Spleen (tissue), 11 donors: ENCODE results near the gene RSPH1. TPM values are rescaled to one million over a fixed set of nuclear protein-coding genes. Genes with fewer than 3 reads are reported as not detected.
A peak's percentile ranks its signal among the peaks of the same experiment; 100 is the strongest.

Experiments used
- DNase-seq: peaks from one replicate; pipeline ENCODE4 v3.0.0-alpha.2; 2020
- H3K27ac ChIP-seq, 8 donors: fragments of 200-600 bp; sonication (generic) in 7 of 8; 1 replicate in 4 of 8; 2 replicates in 4 of 8; pipeline versions ENCODE4 v1.5.0 to v1.8.0; 2016 to 2021; ENCODE audit warnings: inconsistent platforms in 4 of 8, mild to moderate bottlenecking in 4 of 8, moderate library complexity in 1 of 8
- H3K27me3 ChIP-seq, 7 donors: fragments of 200-600 bp; sonication (generic) in 6 of 7; replicated peaks in 1 of 7; 1 replicate in 4 of 7; 2 replicates in 3 of 7; pipeline versions ENCODE4 v1.5.0 to v1.8.0; 2016 to 2021; ENCODE audit warnings: inconsistent platforms in 3 of 7, mild to moderate bottlenecking in 1 of 7
- H3K36me3 ChIP-seq, 6 donors: fragments of 200-600 bp; sonication (generic) in 5 of 6; 1 replicate in 4 of 6; 2 replicates in 2 of 6; pipeline versions ENCODE4 v1.5.0 to v1.8.0; 2016 to 2021; ENCODE audit warnings: inconsistent platforms in 2 of 6
- H3K4me1 ChIP-seq, 6 donors: fragments of 200-600 bp; sonication (generic) in 5 of 6; 1 replicate in 3 of 6; 2 replicates in 3 of 6; pipeline versions ENCODE4 v1.5.0 to v1.8.0; 2016 to 2021; ENCODE audit warnings: inconsistent platforms in 3 of 6
- H3K4me3 ChIP-seq, 8 donors: fragments of 200-600 bp; sonication (generic) in 7 of 8; 1 replicate in 4 of 8; 2 replicates in 4 of 8; pipeline versions ENCODE4 v1.5.0 to v1.8.0; 2016 to 2021; ENCODE audit warnings: inconsistent platforms in 4 of 8, mild to moderate bottlenecking in 4 of 8, moderate library complexity in 2 of 8
- H3K9me3 ChIP-seq, 8 donors: fragments of 200-600 bp; sonication (generic) in 7 of 8; 1 replicate in 4 of 8; 2 replicates in 4 of 8; pipeline versions ENCODE4 v1.5.0 to v1.8.0; 2016 to 2021; ENCODE audit warnings: inconsistent platforms in 4 of 8
- POLR2A ChIP-seq, 3 donors: fragments of 450-650 bp; IDR thresholded peaks; one replicate each; pipeline ENCODE4 v1.5.1; 2017; ENCODE audit warnings: antibody characterized with exemption in 3 of 3, mild to moderate bottlenecking in 1 of 3
- POLR2AphosphoS5 ChIP-seq, 3 donors: sonication (generic); formaldehyde crosslinking; IDR thresholded peaks; one replicate each; pipeline ENCODE4 v1.5.1; 2017; ENCODE audit warnings: antibody characterized with exemption in 3 of 3
- WGBS, 5 donors: extraction: QIAGEN DNeasy Blood & Tissue Kit in 3 of 5; methylation state at CpG; one replicate each; pipeline versions ENCODE4 v1.1.5 to v1.1.7; 2013 to 2018; 5-methylcytosine and 5-hydroxymethylcytosine counted together
- intact Hi-C: fragments of 100-400 bp; cut with DNase I; formaldehyde crosslinking; loops from one replicate; pipeline ENCODE4 v1.15.0; 2023; ENCODE audit warnings: low total_unique reads
- polyA plus RNA-seq, 3 donors: library from polyadenylated mRNA; stranded (reverse); fragments of 200-250 nt; gene quantifications; one replicate each; pipeline ENCODE4 v1.2.1, GENCODE V29; 2013
- total RNA-seq, 7 donors: library from RNA; depleted of rRNA in 3 of 7; stranded (reverse); fragments of >200 nt in 3 of 7; fragmentation: NEBNext Ultra II Directional in 4 of 7; extraction: Animal tissue kit (Norgen Biotek cat#: 25700) in 4 of 7; gene quantifications; one replicate each; pipeline versions ENCODE4 v1.1.0 to v1.2.1, GENCODE V29; 2016 to 2021
- TF ChIP-seq, protein P1 (sequence below), 11 experiments: fragments of 200-600 bp in 7 of 11; fragments of 450-650 bp in 4 of 11; sonication (generic) in 4 of 11; IDR thresholded peaks in 8 of 11; conservative IDR thresholded peaks in 3 of 11; 1 replicate in 7 of 11; 2 replicates in 4 of 11; pipeline versions ENCODE4 v1.4.0 to v1.8.0; 2016 to 2021; ENCODE audit warnings: antibody characterized with exemption in 11 of 11, inconsistent platforms in 4 of 11, mild to moderate bottlenecking in 1 of 11
- donor health status: healthy with polysubstance abuse.
- donor health status: DM: no; HTN: no; CAD: no; lungs with moderate emphysema.
- donor health status: DM: no; HTN: no; CAD: no.
- donor health status: Bipolar disorder and iron deficiency.
- donor health status: healthy.
- donor health status: DM: no; HTN: no; CAD: no.
- donor health status: DM: yes; HTN: yes; CAD: no.

Gene RSPH1
- total and polyA plus RNA-seq, 10 donors, result 0.10 to 0.35 (median 0.26) TPM; not detected in 5

DNA sequence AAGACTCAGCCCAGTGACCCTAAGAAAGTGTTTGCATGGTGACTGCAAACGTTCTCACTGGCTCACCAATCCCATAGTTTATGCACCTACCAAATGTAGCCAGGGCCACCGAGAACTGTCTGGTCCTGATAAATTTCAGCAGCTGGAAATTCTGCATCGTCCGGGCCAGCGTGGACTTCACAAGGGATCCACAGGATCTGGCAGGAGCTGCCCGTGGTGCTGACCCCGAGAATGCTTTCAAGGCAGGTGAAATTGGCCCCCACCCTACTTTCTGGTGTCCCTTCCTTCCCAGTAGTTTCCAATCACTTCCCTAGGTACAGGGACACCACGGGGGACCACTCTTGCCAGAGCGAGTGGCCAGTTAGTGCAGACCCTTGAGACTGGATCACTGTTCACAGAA is 66.2 kb downstream of the RSPH1 start:
- WGBS, 5 donors, result 45 to 70% (median 61%) methylated on average over 9 of the region's 9 CpGs
- intact Hi-C loops, result no loop called here
- no peak for DNase-seq

DNA sequence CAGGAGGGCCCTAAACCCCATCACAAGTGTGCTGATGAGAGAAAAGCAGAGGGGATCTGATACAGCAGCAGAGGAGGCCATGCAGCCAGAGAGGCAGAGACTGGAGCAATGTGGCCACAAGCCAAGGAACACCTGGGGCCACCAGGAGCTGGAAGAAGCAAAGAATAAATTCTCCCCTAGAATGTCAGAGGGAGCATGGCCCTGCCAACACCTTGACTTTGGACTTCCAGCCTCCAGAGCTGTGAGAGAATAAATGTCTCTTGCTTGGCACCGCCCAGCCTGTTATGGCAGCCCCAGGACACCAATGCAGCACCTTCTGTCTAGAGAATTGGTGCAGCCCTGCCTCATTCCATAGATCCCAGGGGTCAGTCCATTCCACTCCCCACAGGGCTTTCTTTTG is 67.0 kb downstream of the RSPH1 start:
- intact Hi-C loops, result no loop called here
- WGBS, 5 donors, result 89 to 100% (median 95%) methylated on average over 1 of the region's 1 CpG

More for the DNA sequence above, 66.2 kb downstream of the RSPH1 start:
- Histone ChIP-seq H3K27me3 (peaks cover 0 to 63% (median 15%) of the 10 kb centered on the region in 7 donors), H3K27ac (no peak overlapping the region), H3K36me3 (peaks cover 0 to 63% (median 9%) of the 10 kb centered on the region in 6 donors), H3K4me1 (peaks cover 12 to 28% (median 20%) of the 10 kb centered on the region in 6 donors), H3K4me3 (no peak overlapping the region), H3K9me3 (peaks cover 0 to 20% (median 14%) of the 10 kb centered on the region in 8 donors)
- no peak for TF ChIP-seq POLR2AphosphoS5 (IDR thresholded peaks at IDR 0.05)
- no peak for TF ChIP-seq POLR2A (IDR thresholded peaks at IDR 0.05)

DNA sequence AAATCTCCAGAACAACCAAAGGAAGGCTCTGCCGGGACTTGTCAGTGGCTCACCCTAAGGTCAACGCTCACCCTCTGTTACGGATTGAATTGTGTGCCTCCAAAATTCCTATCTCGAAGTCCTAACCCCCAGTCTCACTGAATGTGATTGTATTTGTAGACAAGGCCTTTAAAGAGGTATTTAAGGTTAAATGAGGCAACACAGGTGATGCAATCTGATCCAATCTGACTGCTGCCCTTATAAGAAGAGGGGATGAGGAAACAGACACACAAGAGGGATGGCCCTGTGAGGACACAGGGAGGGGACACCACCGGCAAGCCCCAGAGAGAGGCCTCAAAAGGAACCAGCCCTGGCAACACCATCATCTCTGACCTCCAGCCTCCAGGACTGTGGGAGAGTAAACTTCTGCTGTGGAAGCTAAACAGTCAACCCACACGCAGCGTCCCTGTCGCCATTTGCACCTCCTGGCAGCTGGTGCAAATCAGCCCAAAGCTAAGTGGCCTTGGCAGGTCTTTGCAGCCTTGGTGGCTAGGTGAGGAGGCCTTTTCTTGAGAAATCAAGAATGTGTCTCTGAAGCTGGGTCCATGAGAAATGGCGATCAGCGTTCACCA is 68.1 kb downstream of the RSPH1 start:
- peaks cover 0 to 77% (median 21%) of the 10 kb centered on the region in 7 donors for H3K27me3 ChIP-seq
- peaks cover 0 to 44% (median 8%) of the 10 kb centered on the region in 6 donors for H3K36me3 ChIP-seq
- H3K4me3 ChIP-seq, result no peak overlapping the region
- intact Hi-C loops, result no loop called here
- peaks cover 27 to 48% (median 38%) of the 10 kb centered on the region in 6 donors for H3K4me1 ChIP-seq
- no peak overlapping the region for H3K27ac ChIP-seq
- WGBS, 5 donors, result 83 to 89% (median 86%) methylated on average over 10 of the region's 10 CpGs
- H3K9me3 ChIP-seq, result peaks cover 0 to 13% (median 10%) of the 10 kb centered on the region in 8 donors
- TF ChIP-seq POLR2AphosphoS5 (IDR thresholded peaks at IDR 0.05) (no peak), POLR2A (IDR thresholded peaks at IDR 0.05) (no peak)
- TF ChIP-seq, protein P1, sequence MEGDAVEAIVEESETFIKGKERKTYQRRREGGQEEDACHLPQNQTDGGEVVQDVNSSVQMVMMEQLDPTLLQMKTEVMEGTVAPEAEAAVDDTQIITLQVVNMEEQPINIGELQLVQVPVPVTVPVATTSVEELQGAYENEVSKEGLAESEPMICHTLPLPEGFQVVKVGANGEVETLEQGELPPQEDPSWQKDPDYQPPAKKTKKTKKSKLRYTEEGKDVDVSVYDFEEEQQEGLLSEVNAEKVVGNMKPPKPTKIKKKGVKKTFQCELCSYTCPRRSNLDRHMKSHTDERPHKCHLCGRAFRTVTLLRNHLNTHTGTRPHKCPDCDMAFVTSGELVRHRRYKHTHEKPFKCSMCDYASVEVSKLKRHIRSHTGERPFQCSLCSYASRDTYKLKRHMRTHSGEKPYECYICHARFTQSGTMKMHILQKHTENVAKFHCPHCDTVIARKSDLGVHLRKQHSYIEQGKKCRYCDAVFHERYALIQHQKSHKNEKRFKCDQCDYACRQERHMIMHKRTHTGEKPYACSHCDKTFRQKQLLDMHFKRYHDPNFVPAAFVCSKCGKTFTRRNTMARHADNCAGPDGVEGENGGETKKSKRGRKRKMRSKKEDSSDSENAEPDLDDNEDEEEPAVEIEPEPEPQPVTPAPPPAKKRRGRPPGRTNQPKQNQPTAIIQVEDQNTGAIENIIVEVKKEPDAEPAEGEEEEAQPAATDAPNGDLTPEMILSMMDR (IDR thresholded peaks at IDR 0.05 in 8 of 11, conservative IDR thresholded peaks at IDR 0.05 in 3 of 11), result no peak
- DNase-seq, result peak; percentile 32

More for the DNA sequence above, 67.0 kb downstream of the RSPH1 start:
- no peak for DNase-seq
- TF ChIP-seq POLR2AphosphoS5 (IDR thresholded peaks at IDR 0.05), result no peak
- TF ChIP-seq POLR2A (IDR thresholded peaks at IDR 0.05), result no peak
- TF ChIP-seq, protein P1 (IDR thresholded peaks at IDR 0.05 in 8 of 11, conservative IDR thresholded peaks at IDR 0.05 in 3 of 11), result no peak
- H3K36me3 ChIP-seq, result peaks cover 0 to 54% (median 8%) of the 10 kb centered on the region in 6 donors
- H3K4me3 ChIP-seq, result no peak overlapping the region
- no peak overlapping the region for H3K27ac ChIP-seq
- peaks cover 0 to 20% (median 14%) of the 10 kb centered on the region in 8 donors for H3K9me3 ChIP-seq
- peaks cover 0 to 67% (median 15%) of the 10 kb centered on the region in 7 donors for H3K27me3 ChIP-seq
- peaks cover 19 to 37% (median 29%) of the 10 kb centered on the region in 6 donors for H3K4me1 ChIP-seq

DNA sequence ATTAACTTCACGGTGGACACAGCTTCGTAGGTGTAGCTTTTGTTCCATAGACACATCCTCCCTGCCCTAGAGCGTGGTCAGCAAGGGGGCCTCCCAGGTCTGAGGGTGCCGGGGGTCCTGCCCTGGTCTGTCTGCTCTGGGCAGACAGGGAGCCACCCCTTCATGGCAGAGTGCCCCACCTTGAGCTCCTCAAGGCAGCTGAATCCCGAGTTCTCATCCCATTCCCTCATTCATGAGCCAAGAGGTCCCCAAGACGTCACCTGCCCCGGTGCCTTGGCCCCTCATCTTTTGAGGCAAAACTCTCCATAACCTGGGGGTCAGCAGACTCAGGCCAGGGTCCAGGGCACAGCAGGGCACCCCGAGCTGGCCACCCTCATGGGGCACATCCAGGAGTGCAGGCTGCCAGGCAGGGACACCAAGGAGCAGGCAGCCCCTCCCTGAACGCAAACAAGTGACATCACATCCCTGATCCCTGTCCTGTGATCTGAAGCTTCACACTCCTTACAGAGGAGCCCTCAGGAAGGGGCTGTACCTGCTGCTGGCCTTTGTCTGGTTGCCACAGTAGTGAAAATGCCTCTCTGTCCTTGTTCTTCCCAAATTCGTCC is 69.0 kb downstream of the RSPH1 start:
- Histone ChIP-seq H3K4me3 (no peak overlapping the region), H3K36me3 (peaks cover 0 to 35% (median under 1%) of the 10 kb centered on the region in 6 donors), H3K27ac (no peak overlapping the region), H3K4me1 (peaks cover 27 to 57% (median 38%) of the 10 kb centered on the region in 6 donors), H3K9me3 (peaks cover 0 to 4% (median 1%) of the 10 kb centered on the region in 8 donors), H3K27me3 (peaks cover 0 to 83% (median 30%) of the 10 kb centered on the region in 7 donors)
- DNase-seq, result peak; percentile 48
- intact Hi-C loops, result no loop called here
- TF ChIP-seq, protein P1 (IDR thresholded peaks at IDR 0.05 in 8 of 11, conservative IDR thresholded peaks at IDR 0.05 in 3 of 11), result no peak
- TF ChIP-seq POLR2AphosphoS5 (IDR thresholded peaks at IDR 0.05) (no peak), POLR2A (IDR thresholded peaks at IDR 0.05) (no peak)
- 86 to 93% (median 88%) methylated on average over 8 to 10 of the region's 10 CpGs for WGBS, 5 donors
